Sigmoid colon (tissue), 4 donors: Measurements from ENCODE around the gene PSMA6.
"Not testable (repeated sequence)": the region's sequence is repeated elsewhere in the genome, so short reads cannot be mapped to it uniquely, and the experiment has no call there.

Experiments used
- EP300 ChIP-seq, 4 donors: sonication (generic); formaldehyde crosslinking; IDR thresholded peaks; one replicate each; pipeline ENCODE4 v1.6.1; 2017; ENCODE audit warnings: antibody characterized with exemption in 4 of 4
- POLR2A ChIP-seq, 2 donors: fragments of 450-650 bp; IDR thresholded peaks; one replicate each; pipeline ENCODE4 v1.6.1; 2016; ENCODE audit warnings: antibody characterized with exemption in 2 of 2, mild to moderate bottlenecking in 2 of 2, moderate library complexity in 2 of 2
- POLR2AphosphoS5 ChIP-seq, 4 donors: sonication (generic); formaldehyde crosslinking; IDR thresholded peaks; one replicate each; pipeline ENCODE4 v1.6.1; 2017; ENCODE audit warnings: antibody characterized with exemption in 4 of 4
- TF ChIP-seq, protein P1 (sequence below), 4 experiments: fragments of 450-650 bp in 3 of 4; fragments of 200-600 bp in 1 of 4; IDR thresholded peaks; one replicate each; pipeline ENCODE4 v1.5.1; 2016 to 2019; ENCODE audit warnings: antibody characterized with exemption in 4 of 4, mild to moderate bottlenecking in 3 of 4, moderate library complexity in 2 of 4

DNA sequence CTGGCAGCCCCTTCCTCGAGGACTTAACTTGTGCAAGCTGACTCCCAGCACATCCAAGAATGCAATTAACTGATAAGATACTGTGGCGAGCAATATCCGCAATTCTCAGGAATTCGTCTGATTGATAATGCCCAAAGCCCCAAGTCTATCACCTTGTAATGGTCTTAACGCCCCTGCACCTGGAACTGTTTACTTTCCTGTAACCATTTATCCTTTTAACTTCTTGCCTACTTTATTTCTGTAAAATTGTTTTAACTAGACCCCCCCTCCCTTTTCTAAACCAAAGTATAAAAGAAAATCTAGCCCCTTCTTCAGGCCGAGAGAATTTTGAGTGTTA, 55.8 kb downstream of the PSMA6 start:
- TF ChIP-seq, protein P1, sequence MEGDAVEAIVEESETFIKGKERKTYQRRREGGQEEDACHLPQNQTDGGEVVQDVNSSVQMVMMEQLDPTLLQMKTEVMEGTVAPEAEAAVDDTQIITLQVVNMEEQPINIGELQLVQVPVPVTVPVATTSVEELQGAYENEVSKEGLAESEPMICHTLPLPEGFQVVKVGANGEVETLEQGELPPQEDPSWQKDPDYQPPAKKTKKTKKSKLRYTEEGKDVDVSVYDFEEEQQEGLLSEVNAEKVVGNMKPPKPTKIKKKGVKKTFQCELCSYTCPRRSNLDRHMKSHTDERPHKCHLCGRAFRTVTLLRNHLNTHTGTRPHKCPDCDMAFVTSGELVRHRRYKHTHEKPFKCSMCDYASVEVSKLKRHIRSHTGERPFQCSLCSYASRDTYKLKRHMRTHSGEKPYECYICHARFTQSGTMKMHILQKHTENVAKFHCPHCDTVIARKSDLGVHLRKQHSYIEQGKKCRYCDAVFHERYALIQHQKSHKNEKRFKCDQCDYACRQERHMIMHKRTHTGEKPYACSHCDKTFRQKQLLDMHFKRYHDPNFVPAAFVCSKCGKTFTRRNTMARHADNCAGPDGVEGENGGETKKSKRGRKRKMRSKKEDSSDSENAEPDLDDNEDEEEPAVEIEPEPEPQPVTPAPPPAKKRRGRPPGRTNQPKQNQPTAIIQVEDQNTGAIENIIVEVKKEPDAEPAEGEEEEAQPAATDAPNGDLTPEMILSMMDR (IDR thresholded peaks at IDR 0.05): not testable (repeated sequence)
- not testable (repeated sequence) for TF ChIP-seq POLR2A, POLR2AphosphoS5, EP300 (IDR thresholded peaks at IDR 0.05)
